ENCODE results near the gene SETD1B. TPM values are rescaled to one million over a fixed set of nuclear protein-coding genes. Genes with fewer than 3 reads are reported as not detected.

Gene SETD1B
- total and polyA plus RNA-seq, 2 donors (not counting 3 experiments of a cell fraction or from before 2014, with no cell fraction given): 2.6 to 27.0 TPM

- TF ChIP-seq, protein P1, sequence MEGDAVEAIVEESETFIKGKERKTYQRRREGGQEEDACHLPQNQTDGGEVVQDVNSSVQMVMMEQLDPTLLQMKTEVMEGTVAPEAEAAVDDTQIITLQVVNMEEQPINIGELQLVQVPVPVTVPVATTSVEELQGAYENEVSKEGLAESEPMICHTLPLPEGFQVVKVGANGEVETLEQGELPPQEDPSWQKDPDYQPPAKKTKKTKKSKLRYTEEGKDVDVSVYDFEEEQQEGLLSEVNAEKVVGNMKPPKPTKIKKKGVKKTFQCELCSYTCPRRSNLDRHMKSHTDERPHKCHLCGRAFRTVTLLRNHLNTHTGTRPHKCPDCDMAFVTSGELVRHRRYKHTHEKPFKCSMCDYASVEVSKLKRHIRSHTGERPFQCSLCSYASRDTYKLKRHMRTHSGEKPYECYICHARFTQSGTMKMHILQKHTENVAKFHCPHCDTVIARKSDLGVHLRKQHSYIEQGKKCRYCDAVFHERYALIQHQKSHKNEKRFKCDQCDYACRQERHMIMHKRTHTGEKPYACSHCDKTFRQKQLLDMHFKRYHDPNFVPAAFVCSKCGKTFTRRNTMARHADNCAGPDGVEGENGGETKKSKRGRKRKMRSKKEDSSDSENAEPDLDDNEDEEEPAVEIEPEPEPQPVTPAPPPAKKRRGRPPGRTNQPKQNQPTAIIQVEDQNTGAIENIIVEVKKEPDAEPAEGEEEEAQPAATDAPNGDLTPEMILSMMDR (IDR thresholded peaks at IDR 0.05; ENCODE audit: extremely low read depth in 1 of 2, insufficient read depth in 1 of 2, low read depth in 1 of 2, low read length in 2 of 2): no peak
- TF ChIP-seq POLR2A (IDR thresholded peaks at IDR 0.05; ENCODE audit: low read depth, low read length) (no peak), MYC (IDR thresholded peaks at IDR 0.05; ENCODE audit: low read depth, low read length) (no peak), MAX (IDR thresholded peaks at IDR 0.05; ENCODE audit: insufficient read depth, insufficient read length) (no peak), EZH2 (IDR thresholded peaks at IDR 0.05; ENCODE audit: borderline replicate concordance, low read depth, low read length, severe bottlenecking) (no peak), FOS (IDR thresholded peaks at IDR 0.05; ENCODE audit: borderline replicate concordance, insufficient read depth, low read length) (no peak), GATA2 (IDR thresholded peaks at IDR 0.05; ENCODE audit: insufficient read depth, insufficient read length, low read depth, low read length) (no peak), POLR2AphosphoS5 (IDR thresholded peaks at IDR 0.05; ENCODE audit: insufficient read depth, low read depth, low read length) (no peak), JUN (IDR thresholded peaks at IDR 0.05; ENCODE audit: borderline replicate concordance, insufficient read depth, insufficient read length, low read depth) (no peak)
- Histone ChIP-seq H3K9ac (replicated peaks; ENCODE audit: extremely low read depth, insufficient read depth, low read length) (no peak overlapping the region), H3K4me3 (replicated peaks in 1 of 3; ENCODE audit: insufficient read depth in 1 of 3, low read depth in 1 of 3, low read length in 3 of 3) (no peak overlapping the region), H3K27ac (ENCODE audit: insufficient read depth, low read depth, low read length) (no peak overlapping the region), H3K9me3 (replicated peaks; ENCODE audit: control insufficient read depth, insufficient read depth, low read length) (no peaks in the 10 kb centered on the region), H3K79me2 (ENCODE audit: control insufficient read depth, insufficient read depth, low read length) (no peaks in the 10 kb centered on the region), H3K4me2 (ENCODE audit: insufficient read depth, low read length) (no peak overlapping the region), H3K27me3 (ENCODE audit: control insufficient read depth in 2 of 2, insufficient read depth in 2 of 2, low read length in 2 of 2) (no peaks in the 10 kb centered on the region), H4K20me1 (replicated peaks; ENCODE audit: control insufficient read depth, extremely low read depth, insufficient read depth, low read length) (no peaks in the 10 kb centered on the region), H3K36me3 (ENCODE audit: control insufficient read depth in 2 of 2, extremely low read depth in 1 of 2, insufficient read depth in 2 of 2, low read length in 2 of 2) (no peaks in the 10 kb centered on the region), H3K9me1 (replicated peaks; ENCODE audit: control insufficient read depth, extremely low read depth, insufficient read depth, low read length) (no peaks in the 10 kb centered on the region), H3K4me1 (ENCODE audit: control insufficient read depth, extremely low read depth, insufficient read depth, low read length) (peaks cover 11% of the 10 kb centered on the region), H2AFZ (ENCODE audit: low read depth, low read length) (no peak overlapping the region)
- CTCF ChIA-PET: interaction anchor here (0.9 to 10.2 kb wide), 5 partner anchors 11 to 230 kb away, joined by 3 to 173 read pairs (median 4); partner anchors contain the start of gene RHOF
- DNase-seq (ENCODE audit: low read depth, low spot score) (no peak), FAIRE-seq (no peak)
- POLR2A ChIA-PET: interaction anchor here (0.6 kb wide), 1 partner anchor 60 kb away, joined by 11 read pairs; no protein-coding TSS in a partner anchor
- BruUV-seq (replicated peaks): no TSS peak
- dilution Hi-C loops (cut with MboI; ENCODE audit: extremely low pct_ligation_motif_present, low sequenced_read_pairs): no loop called here
- intact Hi-C loops (cut with micrococcal nuclease): no loop called here
These were observed 21.5 kb upstream of the SETD1B start for GRCh38 chr12:121781998-121782979.

Data from endothelial cell of umbilical vein (primary cell).